Type B pancreatic cell (in vitro differentiated cells): Measurements from ENCODE around the gene EEF1AKMT2. TPM values are rescaled to one million over a fixed set of nuclear protein-coding genes. Genes with fewer than 3 reads are reported as not detected.

Experiments
- DNase-seq: peaks from one replicate; pipeline ENCODE4 v3.0.0; 2021; ENCODE audit warnings: mixed read lengths; ENCODE audit not compliant: unreplicated experiment; ENCODE audit errors: extremely low spot score
- H3K27ac Mint-ChIP-seq: 2 replicates; pipeline ENCODE4 v1.8.0; 2021; ENCODE audit warnings: mild to moderate bottlenecking, mixed read lengths
- H3K27me3 Mint-ChIP-seq: 2 replicates; pipeline ENCODE4 v1.8.0; 2021; ENCODE audit warnings: mixed read lengths
- H3K36me3 Mint-ChIP-seq: 2 replicates; pipeline ENCODE4 v1.8.0; 2021; ENCODE audit warnings: mixed read lengths
- H3K4me1 Mint-ChIP-seq: one replicate; pipeline ENCODE4 v1.8.0; 2021; ENCODE audit warnings: mixed read lengths; ENCODE audit not compliant: unreplicated experiment
- H3K4me3 Mint-ChIP-seq: 2 replicates; pipeline ENCODE4 v1.8.0; 2021; ENCODE audit warnings: mild to moderate bottlenecking, mixed read lengths
- H3K9me3 Mint-ChIP-seq: 2 replicates; pipeline ENCODE4 v1.8.0; 2021; ENCODE audit warnings: mixed read lengths
- CTCF ChIP-seq: fragments of 200-600 bp; sonication (generic); conservative IDR thresholded peaks from 2 replicates; pipeline ENCODE4 v1.5.0; 2021; ENCODE audit warnings: antibody characterized with exemption, mild to moderate bottlenecking
- total RNA-seq: library from RNA; stranded (reverse); gene quantifications from 2 replicates; pipeline ENCODE4 v1.2.1, GENCODE V29; 2021; ENCODE audit warnings: low replicate concordance

The EEF1AKMT2 gene
- total RNA-seq, 1 donor from 2014 or later, result 18.8 TPM

DNA sequence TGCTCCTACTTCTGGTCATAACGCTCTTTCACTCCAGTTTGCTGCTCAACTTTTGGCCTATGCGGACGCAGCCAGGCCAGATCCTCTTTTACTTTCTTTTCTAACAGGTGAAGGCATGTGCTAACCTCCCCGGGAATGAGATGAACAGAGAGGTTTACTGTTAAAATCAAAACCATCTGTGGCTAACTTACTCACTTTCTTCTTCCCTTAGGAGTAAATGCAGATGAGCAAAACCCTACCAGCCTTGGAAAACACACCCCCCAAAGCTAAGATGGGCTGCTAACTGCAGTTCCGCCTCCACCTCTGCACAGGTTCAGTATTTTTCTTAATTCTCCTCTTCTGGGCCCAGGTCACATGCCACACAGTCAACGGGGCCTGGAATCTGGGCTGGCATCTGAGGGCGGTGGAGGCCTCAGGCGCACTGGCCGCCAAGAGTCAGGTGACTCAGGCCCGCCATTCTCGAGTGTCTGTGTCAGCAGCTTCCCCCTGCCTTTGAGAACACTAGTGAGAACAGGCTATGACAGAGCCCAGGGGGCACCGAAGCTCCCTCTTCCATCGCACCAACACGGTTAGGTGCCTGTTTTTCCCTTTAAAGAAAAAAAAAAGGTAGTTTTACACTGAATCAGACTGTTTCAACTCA lies 58.6 kb downstream of the EEF1AKMT2 start:
- Mint-ChIP-seq H3K4me3 (no peak overlapping the region), H3K4me1 (peaks cover 52% of the 10 kb centered on the region), H3K27me3 (no peaks in the 10 kb centered on the region), H3K27ac (no peak overlapping the region), H3K36me3 (peaks cover 14% of the 10 kb centered on the region), H3K9me3 (no peaks in the 10 kb centered on the region)
- no peak for TF ChIP-seq CTCF
- DNase-seq, result no peak

DNA sequence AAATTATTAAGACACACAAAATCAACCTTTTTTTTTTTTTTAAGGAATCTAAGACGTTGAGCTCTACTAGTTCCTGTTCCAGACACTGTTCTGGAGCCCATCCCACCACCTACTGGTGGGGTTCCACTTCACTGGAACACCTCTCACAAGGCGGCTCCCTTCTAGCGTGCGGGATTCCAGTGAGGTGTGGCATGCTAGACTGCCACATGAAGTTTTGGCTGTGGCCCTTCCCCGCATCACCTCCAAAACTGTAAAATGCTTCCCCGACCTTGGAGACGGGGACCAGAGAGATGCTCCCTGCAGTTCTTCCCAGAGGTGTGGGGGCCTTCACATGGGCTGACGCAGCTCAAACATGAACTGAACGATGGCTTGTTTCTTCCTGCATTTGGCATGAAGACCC lies 60.1 kb downstream of the EEF1AKMT2 start:
- Mint-ChIP-seq H3K36me3 (peaks cover 14% of the 10 kb centered on the region), H3K4me1 (peaks cover 50% of the 10 kb centered on the region), H3K27me3 (no peaks in the 10 kb centered on the region)

DNA sequence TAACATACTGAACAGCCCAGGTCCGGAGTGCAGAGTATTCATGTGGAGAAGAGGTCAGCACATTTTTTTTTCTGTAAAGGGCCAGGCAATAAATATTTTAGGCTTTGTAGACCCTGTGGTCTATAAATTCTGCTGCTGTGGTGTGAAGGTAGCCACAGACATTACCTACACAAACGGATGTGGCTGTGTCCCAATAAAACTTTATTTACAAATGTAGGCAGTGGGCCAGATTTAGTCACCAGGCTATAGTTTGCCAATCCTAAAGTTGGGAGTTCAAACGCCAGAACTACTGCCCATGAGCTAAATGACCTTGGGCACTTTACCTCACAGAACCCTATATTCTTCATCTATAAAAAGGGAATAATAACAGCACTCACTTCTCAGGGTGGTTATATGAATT lies 60.9 kb downstream of the EEF1AKMT2 start:
- no peak for TF ChIP-seq CTCF
- Mint-ChIP-seq H3K27me3 (no peaks in the 10 kb centered on the region), H3K36me3 (peaks cover 14% of the 10 kb centered on the region), H3K4me1 (peaks cover 45% of the 10 kb centered on the region), H3K9me3 (no peaks in the 10 kb centered on the region), H3K27ac (no peak overlapping the region), H3K4me3 (no peak overlapping the region)
- no peak for DNase-seq

More for the DNA sequence above, 60.1 kb downstream of the EEF1AKMT2 start:
- no peak for TF ChIP-seq CTCF
- Mint-ChIP-seq H3K4me3 (no peak overlapping the region), H3K27ac (no peak overlapping the region), H3K9me3 (no peaks in the 10 kb centered on the region)
- DNase-seq, result no peak

- Mint-ChIP-seq H3K9me3 (no peaks in the 10 kb centered on the region), H3K4me1 (peaks cover 50% of the 10 kb centered on the region), H3K36me3 (peaks cover 12% of the 10 kb centered on the region), H3K4me3 (no peak overlapping the region), H3K27ac (peak overlapping the region; percentile 31), H3K27me3 (no peaks in the 10 kb centered on the region)
- no peak for DNase-seq
- no peak for TF ChIP-seq CTCF
Measured at GRCh38 chr10:124728830-124729661, 62.6 kb downstream of the EEF1AKMT2 start.

- no peaks in the 10 kb centered on the region for H3K9me3 Mint-ChIP-seq
- no peak for TF ChIP-seq CTCF
- no peak for DNase-seq
- H3K36me3 Mint-ChIP-seq, result peaks cover 9% of the 10 kb centered on the region
- no peak overlapping the region for H3K4me3 Mint-ChIP-seq
- no peak overlapping the region for H3K27ac Mint-ChIP-seq
- H3K4me1 Mint-ChIP-seq, result peaks cover 48% of the 10 kb centered on the region
- H3K27me3 Mint-ChIP-seq, result no peaks in the 10 kb centered on the region
Measured at GRCh38 chr10:124728071-124728829, 63.4 kb downstream of the EEF1AKMT2 start.
